ENCODE data around the gene NAV3.

DNA sequence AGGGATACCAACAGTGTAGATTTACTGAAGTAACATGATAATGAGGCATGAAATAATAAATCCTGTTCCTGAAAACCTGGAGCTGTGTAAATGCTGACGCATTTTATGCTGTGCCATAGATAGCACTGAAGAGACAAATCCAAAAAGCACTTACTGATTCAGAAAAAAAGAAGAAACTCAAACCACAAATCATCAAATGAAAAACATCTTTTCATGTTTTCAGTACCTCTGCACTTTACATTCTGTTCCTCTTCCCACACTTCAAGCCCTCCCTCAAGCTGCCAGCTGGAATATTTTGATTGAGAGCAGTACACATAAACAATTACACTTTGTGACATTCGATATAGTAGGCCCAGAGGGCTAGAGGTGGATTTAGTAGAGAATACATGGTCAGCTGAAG lies 362.3 kb downstream of the NAV3 start:
- TF ChIP-seq, protein P1, sequence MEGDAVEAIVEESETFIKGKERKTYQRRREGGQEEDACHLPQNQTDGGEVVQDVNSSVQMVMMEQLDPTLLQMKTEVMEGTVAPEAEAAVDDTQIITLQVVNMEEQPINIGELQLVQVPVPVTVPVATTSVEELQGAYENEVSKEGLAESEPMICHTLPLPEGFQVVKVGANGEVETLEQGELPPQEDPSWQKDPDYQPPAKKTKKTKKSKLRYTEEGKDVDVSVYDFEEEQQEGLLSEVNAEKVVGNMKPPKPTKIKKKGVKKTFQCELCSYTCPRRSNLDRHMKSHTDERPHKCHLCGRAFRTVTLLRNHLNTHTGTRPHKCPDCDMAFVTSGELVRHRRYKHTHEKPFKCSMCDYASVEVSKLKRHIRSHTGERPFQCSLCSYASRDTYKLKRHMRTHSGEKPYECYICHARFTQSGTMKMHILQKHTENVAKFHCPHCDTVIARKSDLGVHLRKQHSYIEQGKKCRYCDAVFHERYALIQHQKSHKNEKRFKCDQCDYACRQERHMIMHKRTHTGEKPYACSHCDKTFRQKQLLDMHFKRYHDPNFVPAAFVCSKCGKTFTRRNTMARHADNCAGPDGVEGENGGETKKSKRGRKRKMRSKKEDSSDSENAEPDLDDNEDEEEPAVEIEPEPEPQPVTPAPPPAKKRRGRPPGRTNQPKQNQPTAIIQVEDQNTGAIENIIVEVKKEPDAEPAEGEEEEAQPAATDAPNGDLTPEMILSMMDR (IDR thresholded peaks at IDR 0.05): no peak
- TF ChIP-seq POLR2AphosphoS5 (IDR thresholded peaks at IDR 0.05; ENCODE audit: insufficient read depth in 1 of 2, low read depth in 1 of 2): no peak
